HT1080 (cell line): ENCODE data around the gene VWA2. TPM values are rescaled to one million over a fixed set of nuclear protein-coding genes. Genes with fewer than 3 reads are reported as not detected.

Experiments used
- DNase-seq: peaks from one replicate; pipeline ENCODE4 v3.0.0-alpha.2; 2015; ENCODE audit warnings: low read depth
- total RNA-seq: library from RNA; depleted of rRNA; stranded (reverse); fragments of >200 nt; shearing (Covaris generic); gene quantifications from 2 replicates; pipeline ENCODE4 v1.2.3, GENCODE V29; 2014

VWA2 gene
- total RNA-seq, 1 experiment from 2014 or later, result not detected

DNA sequence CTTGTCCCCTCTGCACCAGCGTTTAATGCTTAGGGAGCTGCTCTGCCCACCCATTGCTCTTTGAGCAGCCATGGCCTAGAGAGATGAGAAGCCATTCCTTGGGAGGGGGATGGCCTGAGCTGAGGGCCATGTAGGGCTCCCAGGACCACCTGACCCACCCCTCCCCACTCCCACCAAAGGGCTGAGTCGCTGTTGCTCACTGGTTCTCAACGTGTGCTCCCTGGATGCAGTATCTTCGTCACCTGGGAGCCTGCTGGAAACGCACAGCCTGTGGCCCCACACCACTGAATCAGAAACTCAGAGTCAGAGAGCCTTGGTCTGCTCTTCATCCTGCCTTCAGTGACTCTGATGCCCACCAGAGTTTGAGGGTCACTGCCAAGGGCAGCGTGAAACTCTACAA lies 37.0 kb downstream of the VWA2 start:
- no peak for DNase-seq

DNA sequence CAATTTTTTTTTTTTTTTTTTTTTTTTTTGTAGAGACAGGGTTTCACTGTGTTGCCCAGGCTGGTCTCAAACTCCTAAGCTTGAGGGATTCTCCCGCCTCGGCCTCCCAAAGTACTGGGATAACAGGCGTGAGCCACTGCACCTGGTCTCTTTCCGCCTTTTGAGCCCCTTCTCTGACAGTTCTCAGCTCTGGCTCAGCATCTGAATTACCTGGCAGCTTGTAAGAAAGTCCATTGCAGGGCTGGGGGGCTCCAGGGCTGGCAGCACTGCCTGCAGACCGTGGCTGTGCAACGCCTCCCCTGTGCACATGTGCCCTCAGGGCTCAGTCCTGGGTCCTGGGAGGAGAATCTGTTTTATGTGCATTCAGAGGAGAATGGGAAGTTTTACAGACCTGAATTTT lies 37.6 kb downstream of the VWA2 start:
- DNase-seq, result no peak

DNA sequence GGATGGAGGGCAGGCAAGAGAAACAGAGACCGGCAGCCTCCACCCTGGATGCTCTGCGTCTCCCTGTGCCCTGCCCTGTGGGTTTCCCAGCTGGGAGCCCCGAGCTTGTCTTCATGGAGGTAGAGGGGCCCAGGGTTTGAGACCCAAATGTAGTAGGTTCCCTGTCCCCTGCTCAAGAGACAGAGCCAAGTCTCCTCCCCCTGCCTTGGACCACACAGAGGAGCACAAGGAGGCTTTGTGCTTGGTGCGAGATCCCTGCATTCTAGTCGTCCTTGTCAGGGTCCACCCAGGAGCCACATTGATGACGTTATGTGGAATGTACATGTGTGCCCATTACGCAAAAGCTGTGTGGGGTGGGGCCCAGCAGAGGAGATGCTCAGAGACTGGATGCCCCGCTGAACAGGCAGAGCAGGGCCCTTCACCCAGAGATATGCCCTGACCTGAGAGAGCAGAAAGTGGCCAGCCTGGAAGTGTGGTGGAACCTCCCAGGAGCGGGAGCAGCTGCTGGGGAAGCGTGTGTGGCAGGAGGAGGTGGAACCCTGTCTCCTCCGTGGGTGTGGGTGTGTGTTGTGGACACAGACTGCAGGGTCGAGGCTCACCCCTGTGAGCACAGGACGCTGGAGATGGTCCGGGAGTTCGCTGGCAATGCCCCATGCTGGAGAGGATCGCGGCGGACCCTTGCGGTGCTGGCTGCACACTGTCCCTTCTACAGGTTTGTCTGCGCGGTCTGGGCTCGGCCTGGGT lies 39.3 kb downstream of the VWA2 start:
- DNase-seq, result no peak

DNA sequence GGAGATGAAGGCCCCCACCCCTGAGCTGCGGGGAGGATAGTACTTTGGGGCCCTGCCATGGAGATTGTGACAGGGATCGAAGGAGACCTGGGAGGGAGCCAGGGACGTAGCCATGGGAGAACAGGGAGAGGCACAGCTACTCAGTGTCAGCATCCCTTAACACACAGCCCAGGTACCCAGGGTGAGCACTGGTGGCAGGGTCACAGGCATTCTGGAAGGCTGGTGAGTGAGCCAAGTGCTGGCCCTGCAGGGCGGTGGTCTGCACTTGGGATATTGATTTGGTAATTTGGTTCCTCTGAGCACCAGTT lies 39.8 kb downstream of the VWA2 start:
- no peak for DNase-seq

DNA sequence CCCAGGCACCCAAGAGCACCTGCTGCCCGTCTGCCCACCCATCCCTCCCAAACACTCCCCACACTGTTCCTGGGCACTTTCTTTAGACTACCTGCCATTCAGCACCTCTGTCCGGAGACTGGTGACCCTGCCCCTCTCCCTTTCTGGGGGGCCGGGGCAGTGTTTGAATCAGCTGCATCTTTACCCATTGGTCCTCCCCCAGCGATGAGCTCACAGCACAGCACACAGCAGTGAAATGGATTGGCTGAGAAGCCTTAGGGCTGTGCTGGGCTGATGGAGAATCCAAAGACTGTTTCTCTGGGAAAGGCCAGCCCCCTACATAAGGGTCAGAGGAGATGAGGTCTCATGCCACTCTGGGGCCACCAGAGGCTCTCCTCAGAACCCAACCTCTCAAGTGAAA lies 40.2 kb downstream of the VWA2 start:
- no peak for DNase-seq

DNA sequence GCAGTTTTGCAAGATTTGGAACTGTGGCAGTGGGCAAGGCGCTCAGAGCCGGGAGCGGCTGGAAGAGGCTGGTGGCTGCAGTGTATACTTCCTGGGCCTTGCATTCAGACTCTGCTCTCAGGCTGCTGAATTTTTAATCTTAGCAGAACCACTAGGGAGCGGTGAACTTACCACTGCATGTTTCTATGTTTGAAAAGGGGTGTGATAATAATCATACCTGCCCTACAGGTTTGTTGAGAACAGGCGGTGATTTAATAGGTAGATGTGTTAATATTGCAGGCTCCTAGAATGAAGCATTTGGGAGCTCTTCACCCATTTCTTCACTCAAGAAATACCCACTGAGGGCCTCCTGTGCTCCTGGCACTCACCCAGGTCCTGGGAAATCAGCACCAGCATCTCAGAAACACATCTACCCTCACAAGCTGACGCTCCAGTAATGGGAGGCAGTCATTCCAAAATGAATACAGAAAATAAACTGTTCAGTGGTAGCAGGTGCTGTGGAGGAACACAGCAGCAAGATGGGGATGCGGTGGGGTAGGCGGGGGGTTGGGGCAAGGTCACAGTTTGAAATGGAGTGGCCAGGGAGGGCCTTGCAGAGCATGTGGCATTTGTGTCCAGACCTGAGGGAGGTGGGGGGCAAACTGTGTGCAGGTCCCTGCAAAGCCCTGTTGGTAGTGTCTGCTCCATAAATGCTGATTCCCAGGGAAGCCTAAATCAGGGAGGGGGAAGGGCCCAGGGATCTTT lies 41.0 kb downstream of the VWA2 start:
- no peak for DNase-seq

DNA sequence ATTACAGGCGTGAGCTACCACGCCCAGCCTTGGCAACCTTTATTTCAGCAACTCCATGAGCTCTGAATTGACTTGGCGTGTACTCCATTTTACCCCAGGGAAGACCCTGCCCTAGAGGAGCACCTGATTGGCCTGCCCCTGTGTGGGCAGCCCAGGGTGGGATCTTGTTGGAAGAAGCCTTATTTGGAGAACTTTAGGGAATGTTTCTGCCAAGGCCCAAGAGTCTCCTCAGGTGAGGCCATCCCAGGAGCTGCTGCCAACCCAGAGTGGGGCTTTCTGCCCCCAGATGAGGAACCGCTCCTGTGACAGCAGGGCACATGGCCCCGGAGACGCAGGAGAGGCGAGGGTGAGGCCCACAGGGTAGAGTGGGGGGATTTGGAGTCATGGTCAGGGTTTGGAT lies 42.0 kb downstream of the VWA2 start:
- DNase-seq, result no peak

DNA sequence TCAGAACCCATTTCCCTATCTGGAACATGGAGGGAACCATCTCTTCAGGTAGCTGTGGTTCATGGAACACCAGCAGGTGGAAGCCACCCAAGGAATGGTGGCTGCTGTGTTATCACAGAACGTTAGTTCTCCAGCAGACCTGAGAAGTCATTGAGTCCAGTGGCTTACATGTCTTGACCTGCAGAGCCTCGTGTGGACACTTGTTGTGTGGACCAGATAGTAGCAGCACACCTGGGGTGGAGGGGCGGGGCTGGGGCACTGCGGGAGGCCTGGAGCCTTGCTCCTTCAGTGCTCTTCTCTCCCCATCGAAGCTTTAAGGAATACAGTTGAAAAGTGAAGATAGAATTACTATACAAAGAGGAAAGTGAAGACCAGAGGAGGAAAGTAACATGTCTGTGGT lies 42.4 kb downstream of the VWA2 start:
- DNase-seq, result no peak

DNA sequence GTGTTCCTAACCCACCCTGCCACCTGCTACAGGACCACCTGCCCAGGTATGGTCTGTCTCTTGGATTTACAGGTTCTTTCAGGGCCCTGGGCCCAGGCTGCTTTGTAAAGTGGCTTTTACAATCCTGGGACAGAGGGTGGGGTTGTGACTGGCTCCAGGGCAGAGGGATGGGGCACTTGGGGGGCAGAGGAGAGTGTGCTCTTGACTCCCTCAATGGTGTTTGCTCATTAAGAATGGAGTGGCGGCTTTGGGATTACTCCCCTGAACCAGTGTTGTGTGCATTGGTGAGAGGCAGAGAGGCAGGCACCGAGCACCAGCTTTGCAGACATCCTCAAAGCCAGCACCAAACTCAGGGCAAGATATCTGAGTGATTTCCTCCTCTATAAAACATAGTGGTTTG lies 43.5 kb downstream of the VWA2 start:
- DNase-seq, result no peak

DNA sequence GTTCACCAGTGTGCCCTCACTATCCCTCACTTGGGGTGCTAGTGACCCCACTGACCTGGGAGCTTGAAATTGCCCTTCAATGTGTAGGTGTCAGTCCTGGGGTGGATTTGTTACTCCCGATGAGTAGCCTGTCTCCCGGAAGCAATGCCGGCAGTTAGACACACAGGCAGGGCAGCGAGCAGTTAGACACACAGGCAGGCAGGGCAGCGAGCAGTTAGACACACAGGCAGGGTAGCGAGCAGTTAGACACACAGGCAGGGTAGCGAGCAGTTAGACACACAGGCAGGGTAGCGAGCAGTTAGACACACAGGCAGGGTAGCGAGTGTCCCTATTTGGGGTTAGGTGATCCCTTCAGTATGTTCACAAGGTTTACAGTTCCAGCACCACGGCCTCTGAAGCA lies 44.0 kb downstream of the VWA2 start:
- DNase-seq, result no peak

DNA sequence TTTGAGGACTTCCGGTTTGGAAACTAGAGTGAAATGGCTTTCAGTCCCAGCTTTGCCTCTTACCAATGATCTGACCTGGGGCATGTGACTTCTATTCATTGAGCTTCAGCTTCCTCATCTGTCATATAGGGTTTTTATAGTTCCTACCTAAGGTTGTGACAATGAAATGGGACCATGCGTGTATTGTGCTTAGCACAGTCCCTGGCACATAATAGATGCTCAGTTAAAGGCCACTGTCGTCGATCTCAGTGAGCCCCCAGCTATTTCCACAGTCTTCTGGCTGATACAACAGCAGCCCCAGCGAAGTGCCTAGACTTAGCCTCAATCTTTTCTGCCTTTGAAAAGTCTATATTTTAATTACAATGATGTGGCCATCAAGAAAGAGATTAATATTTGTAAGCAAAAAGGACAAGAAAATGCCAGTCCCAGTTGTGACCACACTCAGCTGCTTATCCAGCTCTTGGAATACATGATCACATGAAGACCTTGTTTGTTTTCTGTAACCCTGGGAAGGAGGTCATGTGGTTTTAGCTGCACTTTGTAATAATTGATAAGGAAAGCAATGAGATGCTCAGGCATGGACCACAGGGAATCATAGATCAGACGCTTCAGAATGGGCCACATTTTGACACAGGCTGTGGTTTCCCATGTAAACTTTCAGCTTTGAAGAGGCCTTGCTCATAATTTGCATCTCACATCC lies 44.6 kb downstream of the VWA2 start:
- DNase-seq, result no peak

DNA sequence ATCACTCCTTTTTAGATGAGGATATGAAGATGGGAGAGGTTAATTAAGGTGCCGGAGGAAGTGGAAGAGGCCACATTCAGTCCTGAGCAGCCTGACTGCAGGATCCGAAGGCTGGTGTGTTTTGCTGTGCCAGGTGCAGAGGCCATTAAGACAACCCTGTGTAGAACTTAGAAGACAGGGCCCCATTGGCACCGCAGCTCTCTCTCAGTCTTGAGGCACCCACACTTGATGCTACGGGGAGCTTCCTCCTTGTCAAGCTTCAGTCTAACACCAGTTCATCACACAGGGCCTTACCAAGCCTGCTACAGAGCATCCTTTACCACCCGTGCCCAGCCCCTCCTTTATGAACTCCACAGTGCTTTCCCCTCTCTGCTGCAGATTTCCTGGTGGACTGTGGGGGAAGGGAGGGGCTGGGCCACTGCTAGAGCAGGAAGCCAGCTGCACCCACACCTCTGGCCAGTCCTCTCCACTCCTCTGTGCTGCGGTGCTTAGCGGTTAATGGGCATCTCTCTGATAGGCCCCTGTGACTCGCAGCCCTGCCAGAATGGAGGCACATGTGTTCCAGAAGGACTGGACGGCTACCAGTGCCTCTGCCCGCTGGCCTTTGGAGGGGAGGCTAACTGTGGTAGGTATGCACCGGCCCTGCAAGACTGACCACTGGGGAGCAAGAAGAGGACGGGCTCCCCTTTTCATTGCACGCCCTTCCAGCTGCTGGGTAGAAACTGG lies 45.5 kb downstream of the VWA2 start:
- no peak for DNase-seq

DNA sequence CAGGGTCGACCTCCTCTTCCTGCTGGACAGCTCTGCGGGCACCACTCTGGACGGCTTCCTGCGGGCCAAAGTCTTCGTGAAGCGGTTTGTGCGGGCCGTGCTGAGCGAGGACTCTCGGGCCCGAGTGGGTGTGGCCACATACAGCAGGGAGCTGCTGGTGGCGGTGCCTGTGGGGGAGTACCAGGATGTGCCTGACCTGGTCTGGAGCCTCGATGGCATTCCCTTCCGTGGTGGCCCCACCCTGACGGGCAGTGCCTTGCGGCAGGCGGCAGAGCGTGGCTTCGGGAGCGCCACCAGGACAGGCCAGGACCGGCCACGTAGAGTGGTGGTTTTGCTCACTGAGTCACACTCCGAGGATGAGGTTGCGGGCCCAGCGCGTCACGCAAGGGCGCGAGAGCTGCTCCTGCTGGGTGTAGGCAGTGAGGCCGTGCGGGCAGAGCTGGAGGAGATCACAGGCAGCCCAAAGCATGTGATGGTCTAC lies 46.9 kb downstream of the VWA2 start:
- DNase-seq, result no peak

DNA sequence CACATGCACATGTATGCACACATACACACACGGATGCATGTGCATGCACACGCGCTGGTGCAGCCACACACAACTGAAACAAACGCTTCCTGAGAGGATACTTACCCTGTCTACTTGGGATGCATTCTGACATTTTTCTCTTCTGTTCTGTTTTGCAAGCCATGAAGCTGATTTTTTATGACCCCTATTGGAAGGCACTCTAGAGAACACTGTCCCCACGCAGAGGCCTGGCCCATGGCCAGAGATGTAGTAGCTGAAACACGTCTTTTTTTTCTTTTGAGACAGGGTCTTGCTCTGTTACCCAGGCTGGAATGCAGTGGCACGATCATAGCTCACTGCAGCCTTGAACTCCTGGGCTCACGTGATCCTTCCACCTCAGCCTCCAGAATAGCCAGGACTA lies 47.9 kb downstream of the VWA2 start:
- DNase-seq, result no peak

DNA sequence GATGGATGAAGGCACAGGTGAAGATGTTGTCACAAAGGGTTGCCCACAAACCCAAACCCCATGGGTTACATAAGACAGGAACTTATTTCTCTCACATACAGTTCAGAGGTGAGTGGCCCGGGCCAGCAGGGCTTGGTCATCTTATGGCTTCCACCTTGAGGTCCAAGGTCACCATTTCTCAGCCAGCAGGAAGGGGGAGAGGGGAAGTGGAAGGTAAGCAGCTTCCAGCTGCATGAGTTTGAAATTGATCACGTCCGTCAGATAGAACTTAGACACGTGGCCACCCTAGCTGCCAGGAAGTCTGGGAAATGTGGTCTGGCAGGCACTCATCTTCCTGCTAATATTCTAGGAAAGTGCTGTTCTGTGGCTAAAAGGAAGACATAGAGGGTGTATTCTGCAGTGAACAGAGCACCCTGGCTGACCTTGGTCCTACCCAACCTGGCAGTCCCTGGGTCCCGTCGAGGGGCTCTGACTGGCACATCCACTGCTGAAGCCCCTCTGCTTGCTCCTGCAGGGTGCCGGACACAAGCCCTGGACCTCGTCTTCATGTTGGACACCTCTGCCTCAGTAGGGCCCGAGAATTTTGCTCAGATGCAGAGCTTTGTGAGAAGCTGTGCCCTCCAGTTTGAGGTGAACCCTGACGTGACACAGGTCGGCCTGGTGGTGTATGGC lies 49.5 kb downstream of the VWA2 start:
- no peak for DNase-seq

DNA sequence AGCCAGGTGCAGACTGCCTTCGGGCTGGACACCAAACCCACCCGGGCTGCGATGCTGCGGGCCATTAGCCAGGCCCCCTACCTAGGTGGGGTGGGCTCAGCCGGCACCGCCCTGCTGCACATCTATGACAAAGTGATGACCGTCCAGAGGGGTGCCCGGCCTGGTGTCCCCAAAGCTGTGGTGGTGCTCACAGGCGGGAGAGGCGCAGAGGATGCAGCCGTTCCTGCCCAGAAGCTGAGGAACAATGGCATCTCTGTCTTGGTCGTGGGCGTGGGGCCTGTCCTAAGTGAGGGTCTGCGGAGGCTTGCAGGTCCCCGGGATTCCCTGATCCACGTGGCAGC lies 50.0 kb downstream of the VWA2 start:
- no peak for DNase-seq

DNA sequence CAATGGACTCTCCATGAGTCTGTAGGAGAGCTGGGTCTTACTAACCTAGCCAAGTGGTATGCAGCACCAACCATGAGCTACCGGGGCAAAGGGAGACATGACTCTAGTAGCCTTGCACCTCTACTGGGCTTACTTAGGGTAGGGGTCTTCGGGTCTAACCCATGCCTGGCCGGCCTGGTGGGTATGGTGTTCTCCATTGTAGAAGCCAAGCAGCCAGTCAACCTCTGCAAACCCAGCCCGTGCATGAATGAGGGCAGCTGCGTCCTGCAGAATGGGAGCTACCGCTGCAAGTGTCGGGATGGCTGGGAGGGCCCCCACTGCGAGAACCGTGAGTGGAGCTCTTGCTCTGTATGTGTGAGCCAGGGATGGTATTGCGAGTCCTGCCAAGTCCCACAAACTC lies 51.0 kb downstream of the VWA2 start:
- DNase-seq, result no peak

DNA sequence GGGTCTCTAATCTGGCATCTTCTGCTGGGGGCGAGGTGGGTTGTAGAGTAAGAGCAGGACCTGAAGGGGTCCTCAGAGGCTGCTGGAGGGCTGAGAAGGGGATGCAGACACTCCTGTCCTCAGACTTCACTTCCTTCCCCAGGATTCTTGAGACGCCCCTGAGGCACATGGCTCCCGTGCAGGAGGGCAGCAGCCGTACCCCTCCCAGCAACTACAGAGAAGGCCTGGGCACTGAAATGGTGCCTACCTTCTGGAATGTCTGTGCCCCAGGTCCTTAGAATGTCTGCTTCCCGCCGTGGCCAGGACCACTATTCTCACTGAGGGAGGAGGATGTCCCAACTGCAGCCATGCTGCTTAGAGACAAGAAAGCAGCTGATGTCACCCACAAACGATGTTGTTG lies 52.0 kb downstream of the VWA2 start:
- no peak for DNase-seq

DNA sequence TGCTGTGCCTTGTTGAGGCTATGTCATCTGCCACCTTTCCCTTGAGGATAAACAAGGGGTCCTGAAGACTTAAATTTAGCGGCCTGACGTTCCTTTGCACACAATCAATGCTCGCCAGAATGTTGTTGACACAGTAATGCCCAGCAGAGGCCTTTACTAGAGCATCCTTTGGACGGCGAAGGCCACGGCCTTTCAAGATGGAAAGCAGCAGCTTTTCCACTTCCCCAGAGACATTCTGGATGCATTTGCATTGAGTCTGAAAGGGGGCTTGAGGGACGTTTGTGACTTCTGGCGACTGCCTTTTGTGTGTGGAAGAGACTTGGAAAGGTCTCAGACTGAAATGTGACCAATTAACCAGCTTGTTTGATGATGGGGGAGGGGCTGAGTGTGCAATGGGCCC lies 52.5 kb downstream of the VWA2 start:
- no peak for DNase-seq

DNA sequence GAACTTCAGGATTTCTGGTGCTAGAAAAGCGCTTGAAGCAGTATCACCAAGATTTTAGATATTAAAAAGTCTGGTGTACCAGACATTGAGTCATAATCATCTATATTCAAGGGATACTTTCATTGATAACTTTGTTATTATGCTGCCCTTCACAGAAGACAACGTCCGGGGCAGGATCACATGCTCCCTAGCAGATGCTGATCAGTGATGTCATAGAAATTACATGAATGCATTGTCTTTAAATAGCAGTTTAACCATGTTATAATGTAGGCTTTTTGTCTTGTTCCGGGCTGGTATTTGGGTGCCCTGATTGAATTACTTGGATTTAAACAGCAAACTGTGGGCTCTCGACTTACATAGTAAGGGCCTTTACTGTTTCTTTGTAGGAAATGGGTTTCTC lies 54.0 kb downstream of the VWA2 start:
- DNase-seq, result no peak

DNA sequence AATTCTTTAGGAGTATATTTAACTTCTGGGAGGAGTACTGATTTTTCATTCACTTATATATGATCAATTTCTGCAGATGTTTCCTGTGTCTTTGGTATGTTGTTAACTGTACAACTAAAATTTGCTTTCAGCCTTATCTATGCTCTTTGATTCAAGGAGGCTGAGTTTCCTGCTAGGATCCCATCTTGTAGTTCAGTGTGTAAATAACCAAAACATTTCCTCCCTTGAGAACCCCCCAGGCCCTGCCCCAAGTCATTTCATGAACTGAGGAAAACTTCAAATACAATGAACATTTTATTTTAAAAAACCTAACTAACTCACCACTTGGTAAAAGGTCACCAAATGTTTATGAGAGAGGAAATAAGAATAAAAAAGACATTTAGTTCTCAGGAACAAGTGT lies 55.5 kb downstream of the VWA2 start:
- DNase-seq, result no peak

DNA sequence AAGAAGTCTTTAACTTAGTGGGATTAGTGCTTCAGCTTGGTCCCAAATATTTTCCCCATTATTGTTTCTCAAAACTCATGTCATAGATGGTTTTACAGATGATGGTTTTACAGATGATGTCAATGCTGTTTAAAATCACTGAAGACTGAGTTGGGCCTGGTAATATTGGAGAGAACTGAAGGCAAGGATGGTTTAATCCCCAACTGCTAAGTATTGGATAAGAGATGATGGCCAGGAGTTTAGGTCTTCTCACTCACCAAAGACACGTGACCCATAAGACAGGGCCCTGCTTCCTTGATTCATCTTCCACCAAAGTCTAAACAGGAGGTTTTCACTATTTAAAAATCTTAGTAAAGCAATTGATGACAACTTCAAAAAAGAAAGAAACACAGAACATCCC lies 56.3 kb downstream of the VWA2 start:
- DNase-seq, result no peak
